Prostate gland (tissue), 2 donors: ENCODE data around the gene MYO1D. TPM values are rescaled to one million over a fixed set of nuclear protein-coding genes. Genes with fewer than 3 reads are reported as not detected.

ENCODE experiments used
- DNase-seq: peaks from one replicate; pipeline ENCODE4 v3.0.0-alpha.2; 2019; ENCODE audit warnings: low spot score
- H3K27ac ChIP-seq, 2 donors: fragments of 200-600 bp; sonication (generic); 2 replicates each; pipeline ENCODE4 v1.5.1; 2017 to 2019
- H3K27me3 ChIP-seq: fragments of 200-600 bp; sonication (generic); replicated peaks from 2 replicates; pipeline ENCODE4 v1.5.1; 2019; ENCODE audit not compliant: insufficient read depth
- H3K36me3 ChIP-seq, 2 donors: fragments of 200-600 bp; sonication (generic); 1 replicate in 1 of 2; 2 replicates in 1 of 2; pipeline versions ENCODE4 v1.5.1 to v1.8.1; 2017 to 2019
- H3K4me1 ChIP-seq: fragments of 200-600 bp; sonication (generic); replicated peaks from 2 replicates; pipeline ENCODE4 v1.5.1; 2019
- H3K4me3 ChIP-seq, 2 donors: fragments of 200-600 bp; sonication (generic); 2 replicates each; pipeline ENCODE4 v1.5.1; 2017 to 2019
- H3K9me3 ChIP-seq: fragments of 200-600 bp; sonication (generic); 2 replicates; pipeline ENCODE4 v1.5.1; 2017
- CTCF ChIP-seq, 4 experiments: fragments of 200-600 bp in 2 of 4; fragments of 450-650 bp in 2 of 4; sonication (generic) in 2 of 4; IDR thresholded peaks; 1 replicate in 3 of 4; 2 replicates in 1 of 4; pipeline ENCODE4 v1.5.1; 2016 to 2019; ENCODE audit warnings: antibody characterized with exemption in 4 of 4, mild to moderate bottlenecking in 2 of 4, moderate library complexity in 2 of 4
- POLR2A ChIP-seq: fragments of 450-650 bp; IDR thresholded peaks from one replicate; pipeline ENCODE4 v1.6.1; 2016; ENCODE audit warnings: antibody characterized with exemption, mild to moderate bottlenecking
- POLR2AphosphoS5 ChIP-seq: sonication (generic); formaldehyde crosslinking; IDR thresholded peaks from one replicate; pipeline ENCODE4 v1.6.1; 2017; ENCODE audit warnings: antibody characterized with exemption
- WGBS: methylation state at CpG from one replicate; pipeline ENCODE4 v1.1.5; 2018; 5-methylcytosine and 5-hydroxymethylcytosine counted together
- intact Hi-C: fragments of 100-400 bp; cut with DNase I; formaldehyde crosslinking; loops from one replicate; pipeline ENCODE4 v1.14.2; 2022
- total RNA-seq, 2 donors: library from RNA; depleted of rRNA; stranded (reverse); fragments of >200 nt; gene quantifications; one replicate each; pipeline ENCODE4 v1.1.0, GENCODE V29; 2016

Gene MYO1D
- total RNA-seq, 2 donors from 2014 or later: 44.2 to 45.2 TPM

GRCh38 chr17:32801641-32802040 lies 75.3 kb downstream of the MYO1D start:
- Histone ChIP-seq H3K27ac (no peak overlapping the region), H3K4me1 (no peaks in the 10 kb centered on the region), H3K36me3 (no peaks in the 10 kb centered on the region), H3K4me3 (no peak overlapping the region), H3K9me3 (no peaks in the 10 kb centered on the region), H3K27me3 (no peaks in the 10 kb centered on the region)
- intact Hi-C loops: no loop called here
- WGBS: 56% methylated on average over 2 of the region's 2 CpGs
- TF ChIP-seq POLR2A (no peak), CTCF (IDR thresholded peaks at IDR 0.05) (no peak), POLR2AphosphoS5 (no peak)
- no peak for DNase-seq

- H3K36me3 ChIP-seq: no peaks in the 10 kb centered on the region
- no peak for DNase-seq
- H3K4me1 ChIP-seq: no peaks in the 10 kb centered on the region
- no peak overlapping the region for H3K4me3 ChIP-seq
- TF ChIP-seq CTCF (IDR thresholded peaks at IDR 0.05) (no peak), POLR2A (no peak), POLR2AphosphoS5 (no peak)
- no peaks in the 10 kb centered on the region for H3K27me3 ChIP-seq
- intact Hi-C loops: no loop called here
- WGBS: 64% methylated on average over 4 of the region's 4 CpGs
- no peaks in the 10 kb centered on the region for H3K9me3 ChIP-seq
- H3K27ac ChIP-seq: no peak overlapping the region
Measured at GRCh38 chr17:32801193-32801592, 75.7 kb downstream of the MYO1D start.

- Histone ChIP-seq H3K4me1 (no peaks in the 10 kb centered on the region), H3K27ac (no peak overlapping the region), H3K9me3 (no peaks in the 10 kb centered on the region), H3K4me3 (no peak overlapping the region), H3K36me3 (no peaks in the 10 kb centered on the region), H3K27me3 (no peaks in the 10 kb centered on the region)
- DNase-seq: no peak
- intact Hi-C loops: no loop called here
- 95% methylated on average over 1 of the region's 1 CpG for WGBS
- TF ChIP-seq CTCF (IDR thresholded peaks at IDR 0.05) (no peak), POLR2AphosphoS5 (no peak), POLR2A (no peak)
Measured at GRCh38 chr17:32798938-32799337, 78.0 kb downstream of the MYO1D start.

GRCh38 chr17:32795339-32795979 lies 81.5 kb downstream of the MYO1D start:
- Histone ChIP-seq H3K4me1 (no peaks in the 10 kb centered on the region), H3K27ac (no peak overlapping the region), H3K36me3 (no peaks in the 10 kb centered on the region), H3K9me3 (no peaks in the 10 kb centered on the region), H3K27me3 (no peaks in the 10 kb centered on the region), H3K4me3 (no peak overlapping the region)
- intact Hi-C loops: no loop called here
- no peak for DNase-seq
- WGBS: 68% methylated on average over 11 of the region's 11 CpGs
- no peak for TF ChIP-seq POLR2A
- no peak for TF ChIP-seq POLR2AphosphoS5
- TF ChIP-seq CTCF (IDR thresholded peaks at IDR 0.05): no peak

GRCh38 chr17:32794533-32795246 lies 82.2 kb downstream of the MYO1D start:
- Histone ChIP-seq H3K36me3 (no peaks in the 10 kb centered on the region), H3K27ac (no peak overlapping the region), H3K4me1 (no peaks in the 10 kb centered on the region), H3K27me3 (no peaks in the 10 kb centered on the region), H3K4me3 (no peak overlapping the region), H3K9me3 (no peaks in the 10 kb centered on the region)
- intact Hi-C loops: no loop called here
- TF ChIP-seq POLR2AphosphoS5 (no peak), POLR2A (no peak), CTCF (IDR thresholded peaks at IDR 0.05) (no peak)
- 82% methylated on average over 7 of the region's 7 CpGs for WGBS
- no peak for DNase-seq
